Muscle of back (tissue), 11 donors: ENCODE results near the gene SNX25. TPM values are rescaled to one million over a fixed set of nuclear protein-coding genes. Genes with fewer than 3 reads are reported as not detected.

ENCODE experiments used
- DNase-seq, 3 donors: peaks; one replicate each; pipeline versions ENCODE4 v3.0.0 to v3.0.0-alpha.2; 2013
- polyA plus RNA-seq, 10 donors: library from polyadenylated mRNA; unstranded; fragments of 120-200 nt; gene quantifications; one replicate each; pipeline ENCODE4 v1.2.1, GENCODE V29; 2013; ENCODE audit not compliant: insufficient read length in 10 of 10

Gene SNX25
- polyA plus RNA-seq, 10 donors, result 7.2 to 11.8 (median 8.2) TPM

- DNase-seq, result no peak
Measured at GRCh38 chr4:185405296-185405999, 196.1 kb downstream of the SNX25 start.

GRCh38 chr4:185408432-185408831 lies 199.0 kb downstream of the SNX25 start:
- no peak for DNase-seq

- no peak for DNase-seq
Measured at GRCh38 chr4:185411849-185412248, 202.5 kb downstream of the SNX25 start.

GRCh38 chr4:185412412-185412811 lies 203.0 kb downstream of the SNX25 start:
- no peak for DNase-seq

Other genes with a start within 250 kb of the SNX25 start
- not detected for gene HELT, start 191.1 kb upstream of the SNX25 start, polyA plus RNA-seq
- 100 to 1,000 TPM in 9 of 10 donors, 10 to 100 TPM in 1; 85.7 to 178 (median 142) TPM for gene SLC25A4, start 66.3 kb upstream of the SNX25 start, polyA plus RNA-seq
- 10 to 100 TPM; 22.4 to 40.9 (median 28.8) TPM for gene CFAP97, start 5.6 kb upstream of the SNX25 start, polyA plus RNA-seq
- gene LRP2BP, start 186.3 kb downstream of the SNX25 start, polyA plus RNA-seq, result 1 to 10 TPM; 2.2 to 6.8 (median 4.2) TPM
- gene ANKRD37, start 187.2 kb downstream of the SNX25 start, polyA plus RNA-seq, result 10 to 100 TPM; 12.3 to 32.0 (median 28.2) TPM
- 10 to 100 TPM; 41.7 to 62.4 (median 49.5) TPM for gene UFSP2, start 216.4 kb downstream of the SNX25 start, polyA plus RNA-seq